Measurements from ENCODE around the gene PCNX2. TPM values are rescaled to one million over a fixed set of nuclear protein-coding genes. Genes with fewer than 3 reads are reported as not detected.

PCNX2 gene
- total RNA-seq, 1 donor: 56.8 TPM

DNA sequence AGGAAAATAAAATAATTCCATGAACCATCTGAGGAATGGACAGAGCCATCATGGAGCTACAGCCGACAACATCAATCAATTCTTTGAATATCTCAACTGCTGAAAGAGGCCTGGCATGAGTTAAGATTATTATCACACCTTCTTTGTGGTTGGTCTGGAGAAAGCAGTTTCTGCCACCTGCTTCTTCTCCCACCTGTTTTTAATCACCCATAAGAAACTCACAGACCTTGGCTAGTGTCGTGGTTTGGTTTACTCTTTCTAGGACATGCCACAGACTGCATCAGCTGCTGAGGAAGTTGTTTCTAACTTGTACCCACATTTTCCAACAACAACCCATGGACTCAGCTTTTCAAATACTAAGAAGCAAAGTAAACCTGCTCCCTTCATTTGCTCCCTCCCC is 279.6 kb downstream of the PCNX2 start:
- Histone ChIP-seq H3K36me3 (ENCODE audit: insufficient read depth, low read length) (no peaks in the 10 kb centered on the region), H3K27ac (ENCODE audit: low read depth, low read length) (no peak overlapping the region), H2AFZ (ENCODE audit: low read length) (no peak overlapping the region), H4K20me1 (ENCODE audit: insufficient read depth, low read length) (no peaks in the 10 kb centered on the region), H3K27me3 (ENCODE audit: insufficient read depth, low read length) (no peaks in the 10 kb centered on the region), H3K4me2 (ENCODE audit: insufficient read depth, low read length) (no peak overlapping the region), H3K9me3 (ENCODE audit: low read depth, low read length) (no peaks in the 10 kb centered on the region), H3K4me1 (ENCODE audit: insufficient read depth, low read length) (no peaks in the 10 kb centered on the region), H3K79me2 (ENCODE audit: insufficient read depth, low read length) (no peaks in the 10 kb centered on the region), H3K4me3 (ENCODE audit: insufficient read depth, low read length) (no peak overlapping the region)
- TF ChIP-seq, protein P1, sequence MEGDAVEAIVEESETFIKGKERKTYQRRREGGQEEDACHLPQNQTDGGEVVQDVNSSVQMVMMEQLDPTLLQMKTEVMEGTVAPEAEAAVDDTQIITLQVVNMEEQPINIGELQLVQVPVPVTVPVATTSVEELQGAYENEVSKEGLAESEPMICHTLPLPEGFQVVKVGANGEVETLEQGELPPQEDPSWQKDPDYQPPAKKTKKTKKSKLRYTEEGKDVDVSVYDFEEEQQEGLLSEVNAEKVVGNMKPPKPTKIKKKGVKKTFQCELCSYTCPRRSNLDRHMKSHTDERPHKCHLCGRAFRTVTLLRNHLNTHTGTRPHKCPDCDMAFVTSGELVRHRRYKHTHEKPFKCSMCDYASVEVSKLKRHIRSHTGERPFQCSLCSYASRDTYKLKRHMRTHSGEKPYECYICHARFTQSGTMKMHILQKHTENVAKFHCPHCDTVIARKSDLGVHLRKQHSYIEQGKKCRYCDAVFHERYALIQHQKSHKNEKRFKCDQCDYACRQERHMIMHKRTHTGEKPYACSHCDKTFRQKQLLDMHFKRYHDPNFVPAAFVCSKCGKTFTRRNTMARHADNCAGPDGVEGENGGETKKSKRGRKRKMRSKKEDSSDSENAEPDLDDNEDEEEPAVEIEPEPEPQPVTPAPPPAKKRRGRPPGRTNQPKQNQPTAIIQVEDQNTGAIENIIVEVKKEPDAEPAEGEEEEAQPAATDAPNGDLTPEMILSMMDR (IDR thresholded peaks at IDR 0.05; ENCODE audit: extremely low read depth, low read depth, low read length): no peak
- no peak for DNase-seq (ENCODE audit: insufficient read length, low spot score, missing footprints)

DNA sequence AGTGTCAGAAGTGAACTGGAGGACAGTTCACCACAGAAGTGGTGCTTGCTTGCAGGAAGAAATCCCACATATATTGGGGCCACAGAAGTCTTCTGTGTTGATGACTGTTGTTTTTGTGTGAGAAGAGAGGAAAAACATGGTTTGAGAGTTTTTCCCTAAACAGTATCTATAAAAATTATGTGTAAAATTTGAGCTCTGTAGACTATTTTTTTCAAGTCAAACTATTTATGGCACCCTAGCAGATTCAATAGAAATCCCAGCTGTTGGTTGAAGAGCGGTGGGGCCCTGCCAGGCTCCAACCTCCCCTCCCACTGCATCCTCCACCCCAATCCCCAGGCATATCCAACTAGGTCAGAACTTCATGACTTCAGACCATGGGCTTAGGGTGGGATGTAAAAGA is 283.5 kb downstream of the PCNX2 start:
- no peaks in the 10 kb centered on the region for H3K9me3 ChIP-seq (ENCODE audit: low read depth, low read length)
- no peaks in the 10 kb centered on the region for H3K27me3 ChIP-seq (ENCODE audit: insufficient read depth, low read length)
- no peaks in the 10 kb centered on the region for H3K79me2 ChIP-seq (ENCODE audit: insufficient read depth, low read length)
- no peaks in the 10 kb centered on the region for H3K36me3 ChIP-seq (ENCODE audit: insufficient read depth, low read length)
- H2AFZ ChIP-seq (ENCODE audit: low read length): no peak overlapping the region
- no peak for DNase-seq (ENCODE audit: insufficient read length, low spot score, missing footprints)
- TF ChIP-seq, protein P1 (IDR thresholded peaks at IDR 0.05; ENCODE audit: extremely low read depth, low read depth, low read length): no peak
- H3K27ac ChIP-seq (ENCODE audit: low read depth, low read length): no peak overlapping the region
- no peaks in the 10 kb centered on the region for H3K4me1 ChIP-seq (ENCODE audit: insufficient read depth, low read length)
- H3K4me2 ChIP-seq (ENCODE audit: insufficient read depth, low read length): no peak overlapping the region
- no peak overlapping the region for H3K4me3 ChIP-seq (ENCODE audit: insufficient read depth, low read length)
- no peaks in the 10 kb centered on the region for H4K20me1 ChIP-seq (ENCODE audit: insufficient read depth, low read length)

DNA sequence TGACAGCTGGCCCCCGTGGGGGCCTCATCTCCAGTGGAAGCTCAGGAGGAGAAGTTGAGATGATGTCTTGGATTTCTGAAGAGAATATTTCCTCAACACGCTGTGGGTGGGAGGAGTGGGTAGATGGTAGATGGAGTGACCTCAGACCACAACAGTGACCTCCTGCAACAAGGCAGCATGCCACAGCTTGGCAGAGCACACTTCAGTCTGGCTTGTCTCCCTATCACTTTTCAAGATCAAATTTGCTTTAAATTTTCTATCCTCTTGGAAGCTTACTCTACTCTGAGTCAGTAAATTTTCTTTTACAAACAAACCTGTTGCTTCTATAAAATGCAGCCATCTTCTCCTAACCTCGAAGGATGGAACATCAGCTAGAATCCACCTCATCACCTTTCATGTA is 285.4 kb downstream of the PCNX2 start:
- H3K27me3 ChIP-seq (ENCODE audit: insufficient read depth, low read length): no peaks in the 10 kb centered on the region
- H3K9me3 ChIP-seq (ENCODE audit: low read depth, low read length): no peaks in the 10 kb centered on the region
- no peak overlapping the region for H3K27ac ChIP-seq (ENCODE audit: low read depth, low read length)
- H3K4me1 ChIP-seq (ENCODE audit: insufficient read depth, low read length): no peaks in the 10 kb centered on the region
- no peak overlapping the region for H2AFZ ChIP-seq (ENCODE audit: low read length)
- H3K4me3 ChIP-seq (ENCODE audit: insufficient read depth, low read length): no peak overlapping the region
- no peaks in the 10 kb centered on the region for H3K79me2 ChIP-seq (ENCODE audit: insufficient read depth, low read length)
- H3K4me2 ChIP-seq (ENCODE audit: insufficient read depth, low read length): no peak overlapping the region
- TF ChIP-seq, protein P1 (IDR thresholded peaks at IDR 0.05; ENCODE audit: extremely low read depth, low read depth, low read length): no peak
- no peak for DNase-seq (ENCODE audit: insufficient read length, low spot score, missing footprints)
- no peaks in the 10 kb centered on the region for H4K20me1 ChIP-seq (ENCODE audit: insufficient read depth, low read length)
- H3K36me3 ChIP-seq (ENCODE audit: insufficient read depth, low read length): no peaks in the 10 kb centered on the region

DNA sequence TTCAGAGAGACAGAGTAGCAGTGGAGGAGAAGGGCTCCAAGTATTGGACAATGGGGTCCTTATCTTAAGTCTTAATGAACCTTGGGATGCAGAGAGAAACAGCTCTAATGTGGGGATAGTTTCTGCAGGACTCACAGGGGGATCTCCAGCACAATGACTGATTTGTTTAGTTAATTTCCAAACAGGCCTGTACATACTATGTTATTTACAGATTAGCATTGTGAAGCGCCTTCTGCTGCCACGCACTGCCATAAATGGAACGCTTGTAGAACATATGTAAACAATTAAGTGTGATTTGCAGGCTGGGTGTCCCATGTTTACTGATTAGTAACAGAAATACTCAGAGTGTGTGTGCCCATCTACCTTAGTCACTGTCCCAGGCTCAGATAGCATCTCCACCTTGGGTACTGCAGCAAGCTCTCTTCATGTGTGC is 289.0 kb downstream of the PCNX2 start:
- DNase-seq (ENCODE audit: insufficient read length, low spot score, missing footprints): no peak
- H3K9me3 ChIP-seq (ENCODE audit: low read depth, low read length): no peaks in the 10 kb centered on the region
- no peak overlapping the region for H3K27ac ChIP-seq (ENCODE audit: low read depth, low read length)
- H3K4me1 ChIP-seq (ENCODE audit: insufficient read depth, low read length): no peaks in the 10 kb centered on the region
- H3K79me2 ChIP-seq (ENCODE audit: insufficient read depth, low read length): no peaks in the 10 kb centered on the region
- no peaks in the 10 kb centered on the region for H4K20me1 ChIP-seq (ENCODE audit: insufficient read depth, low read length)
- no peaks in the 10 kb centered on the region for H3K27me3 ChIP-seq (ENCODE audit: insufficient read depth, low read length)
- TF ChIP-seq, protein P1 (IDR thresholded peaks at IDR 0.05; ENCODE audit: extremely low read depth, low read depth, low read length): no peak
- no peaks in the 10 kb centered on the region for H3K36me3 ChIP-seq (ENCODE audit: insufficient read depth, low read length)
- no peak overlapping the region for H2AFZ ChIP-seq (ENCODE audit: low read length)
- H3K4me2 ChIP-seq (ENCODE audit: insufficient read depth, low read length): no peak overlapping the region
- no peak overlapping the region for H3K4me3 ChIP-seq (ENCODE audit: insufficient read depth, low read length)
